C4-2B (cell line): ENCODE data around the gene FAM83G.

Experiments
- H3K27ac ChIP-seq: fragments of 450-650 bp; 2 replicates; pipeline ENCODE4 v1.5.1; 2017
- CTCF ChIP-seq: fragments of 450-650 bp; conservative IDR thresholded peaks from 2 replicates; pipeline ENCODE4 v1.5.1; 2017; ENCODE audit warnings: mild to moderate bottlenecking
- ZFX ChIP-seq: fragments of 450-650 bp; IDR thresholded peaks from 2 replicates; pipeline ENCODE4 v1.6.1; 2017

Gene FAM83G

GRCh38 chr17:19001907-19002590, 2.5 kb downstream of the FAM83G start:
- H3K27ac ChIP-seq, result no peak overlapping the region
- no peak for TF ChIP-seq CTCF
- TF ChIP-seq ZFX, result no peak

GRCh38 chr17:19000531-19001325, 3.8 kb downstream of the FAM83G start:
- no peak overlapping the region for H3K27ac ChIP-seq

GRCh38 chr17:18999911-19000310, 4.7 kb downstream of the FAM83G start:
- TF ChIP-seq ZFX (no peak), CTCF (no peak)
- no peak overlapping the region for H3K27ac ChIP-seq

More at GRCh38 chr17:19000531-19001325, 3.8 kb downstream of the FAM83G start:
- TF ChIP-seq ZFX (no peak), CTCF (no peak)

GRCh38 chr17:18999394-18999793, 5.2 kb downstream of the FAM83G start:
- H3K27ac ChIP-seq, result no peak overlapping the region
- TF ChIP-seq ZFX, result no peak
- TF ChIP-seq CTCF, result no peak

GRCh38 chr17:18997650-18998196, 6.8 kb downstream of the FAM83G start:
- TF ChIP-seq ZFX, result no peak
- no peak for TF ChIP-seq CTCF
- H3K27ac ChIP-seq, result no peak overlapping the region

GRCh38 chr17:18996458-18996857, 8.1 kb downstream of the FAM83G start:
- TF ChIP-seq ZFX (no peak), CTCF (no peak)
- H3K27ac ChIP-seq, result no peak overlapping the region

GRCh38 chr17:18995220-18995619, 9.3 kb downstream of the FAM83G start:
- TF ChIP-seq CTCF, result no peak
- TF ChIP-seq ZFX, result no peak
- no peak overlapping the region for H3K27ac ChIP-seq
